SK-MEL-5 (cell line): ENCODE measurements around the gene DUSP22. TPM values are rescaled to one million over a fixed set of nuclear protein-coding genes. Genes with fewer than 3 reads are reported as not detected.

ENCODE experiments used
- DNase-seq: peaks from one replicate; pipeline ENCODE4 v3.0.0-alpha.2; 2016; ENCODE audit warnings: low read depth, low spot score
- in situ Hi-C: cut with HindIII; loops from 2 replicates; pipeline ENCODE4 v1.10.0; 2016; ENCODE audit warnings: low sequenced_read_pairs, high pct_unique_total_duplicates, low pct_unique_long_range_greater_than_20kb
- total RNA-seq: library from RNA; depleted of rRNA; stranded (reverse); fragments of >200 nt; shearing (Covaris generic); gene quantifications from 2 replicates; pipeline ENCODE4 v1.2.3, GENCODE V29; 2014

Gene DUSP22
- total RNA-seq, 1 experiment from 2014 or later: 32.4 TPM

GRCh38 chr6:327538-328116 is 35.3 kb downstream of the DUSP22 start:
- in situ Hi-C loops: no loop called here
- no peak for DNase-seq

DNA sequence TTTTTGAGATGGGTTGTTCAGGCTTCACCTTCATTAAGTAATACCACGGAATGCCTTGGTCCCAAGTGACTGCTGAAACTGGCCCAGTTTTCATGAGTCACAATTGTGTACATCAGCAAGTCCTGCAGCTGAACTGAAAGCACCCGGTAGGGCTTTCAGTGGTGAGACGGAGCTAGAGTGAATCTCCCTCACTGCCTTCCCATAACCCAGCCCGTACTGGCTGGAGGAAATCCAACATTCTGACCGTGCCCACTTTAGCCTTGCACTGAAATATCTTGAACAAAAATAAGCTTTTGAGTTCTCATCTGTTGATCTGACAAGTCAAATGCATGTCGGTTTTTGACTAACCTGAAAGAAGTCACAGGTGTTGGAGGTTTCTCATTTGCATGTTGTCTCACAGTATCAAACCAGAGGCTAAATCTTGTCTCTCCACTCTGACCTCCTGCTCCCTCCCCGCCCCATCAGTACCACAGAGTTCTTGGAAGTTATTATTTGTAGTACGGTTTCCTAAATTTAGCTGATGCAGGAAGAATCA is 35.9 kb downstream of the DUSP22 start:
- in situ Hi-C loops: no loop called here

DNA sequence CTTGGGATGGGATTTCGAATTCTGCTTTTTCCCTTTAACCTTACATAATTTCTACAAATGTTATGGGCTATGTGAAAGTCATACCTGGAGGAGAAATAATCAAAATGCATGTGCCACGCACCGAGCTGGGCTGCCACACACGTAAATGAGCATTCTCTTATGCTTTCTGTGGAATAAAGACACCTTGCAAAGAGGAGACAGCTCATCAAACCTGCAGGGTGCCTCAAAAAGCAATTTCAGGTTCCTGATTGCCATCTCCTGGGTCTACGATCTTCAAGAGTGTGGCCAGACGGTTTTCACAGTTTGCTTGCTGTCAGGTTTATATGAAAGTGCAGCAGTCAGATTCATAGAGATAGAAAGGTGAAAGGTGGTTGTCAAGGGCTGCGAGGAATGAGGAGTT is 36.6 kb downstream of the DUSP22 start:
- in situ Hi-C loops: no loop called here
- DNase-seq: no peak

More for the DNA sequence above, 35.9 kb downstream of the DUSP22 start:
- DNase-seq: no peak

DNA sequence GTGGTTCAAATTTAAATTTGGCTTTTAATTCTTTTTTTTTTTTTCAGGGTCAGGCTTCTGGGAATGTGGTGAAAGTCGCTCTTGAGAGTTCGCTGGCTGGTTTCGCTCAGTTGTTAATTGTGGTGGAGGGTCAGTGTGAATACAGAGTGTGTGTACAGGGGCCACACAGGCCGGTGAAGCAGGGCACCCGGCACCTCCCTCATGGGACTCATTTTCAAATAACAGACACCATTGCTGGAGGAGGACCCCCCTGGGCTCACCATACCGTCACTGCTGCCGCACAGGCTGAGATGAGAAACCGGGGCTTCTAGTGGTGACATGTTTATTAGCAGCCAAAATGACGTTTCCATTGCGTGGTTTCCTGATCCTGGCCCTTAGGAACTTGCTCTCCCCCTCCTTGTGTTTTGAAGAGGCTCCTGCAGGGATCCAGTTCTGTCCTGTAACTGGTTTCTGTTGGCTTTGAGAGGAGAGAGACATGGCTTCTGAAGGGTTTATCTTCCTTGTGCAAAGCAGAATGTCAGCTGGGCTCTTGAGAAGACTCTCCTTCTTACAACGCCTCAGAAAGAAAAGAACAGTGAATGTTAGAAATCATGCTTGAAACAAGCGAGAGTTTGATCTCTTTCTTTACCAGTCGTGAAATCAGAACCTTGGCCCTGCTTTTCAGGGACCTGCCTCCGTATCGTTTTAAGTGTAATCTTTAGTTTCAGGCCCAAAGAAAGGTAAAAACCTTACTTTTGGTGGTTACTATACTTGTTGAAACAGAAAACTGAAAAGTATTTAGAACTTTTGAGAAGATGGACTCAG is 37.8 kb downstream of the DUSP22 start:
- in situ Hi-C loops: no loop called here
- peak; percentile 30 for DNase-seq

DNA sequence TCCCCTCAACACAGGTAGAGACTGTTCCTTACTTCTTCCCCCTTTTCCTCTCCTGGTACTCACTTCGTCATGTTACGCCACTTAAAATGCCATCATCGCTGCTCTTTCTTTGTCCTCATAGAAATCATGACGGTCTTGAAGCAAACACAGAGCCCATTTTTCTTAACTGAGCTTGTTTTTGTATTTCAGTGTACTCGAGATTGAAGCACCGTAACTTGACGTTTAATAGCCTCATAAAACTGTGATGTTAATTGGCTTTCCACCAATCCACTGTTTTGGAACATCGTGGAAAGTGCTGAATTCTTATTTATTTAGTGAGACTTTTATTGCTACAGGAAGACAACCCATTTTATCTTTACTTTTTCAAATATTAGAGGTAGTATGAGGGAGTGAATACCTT is 38.7 kb downstream of the DUSP22 start:
- no peak for DNase-seq
- in situ Hi-C loops: no loop called here

DNA sequence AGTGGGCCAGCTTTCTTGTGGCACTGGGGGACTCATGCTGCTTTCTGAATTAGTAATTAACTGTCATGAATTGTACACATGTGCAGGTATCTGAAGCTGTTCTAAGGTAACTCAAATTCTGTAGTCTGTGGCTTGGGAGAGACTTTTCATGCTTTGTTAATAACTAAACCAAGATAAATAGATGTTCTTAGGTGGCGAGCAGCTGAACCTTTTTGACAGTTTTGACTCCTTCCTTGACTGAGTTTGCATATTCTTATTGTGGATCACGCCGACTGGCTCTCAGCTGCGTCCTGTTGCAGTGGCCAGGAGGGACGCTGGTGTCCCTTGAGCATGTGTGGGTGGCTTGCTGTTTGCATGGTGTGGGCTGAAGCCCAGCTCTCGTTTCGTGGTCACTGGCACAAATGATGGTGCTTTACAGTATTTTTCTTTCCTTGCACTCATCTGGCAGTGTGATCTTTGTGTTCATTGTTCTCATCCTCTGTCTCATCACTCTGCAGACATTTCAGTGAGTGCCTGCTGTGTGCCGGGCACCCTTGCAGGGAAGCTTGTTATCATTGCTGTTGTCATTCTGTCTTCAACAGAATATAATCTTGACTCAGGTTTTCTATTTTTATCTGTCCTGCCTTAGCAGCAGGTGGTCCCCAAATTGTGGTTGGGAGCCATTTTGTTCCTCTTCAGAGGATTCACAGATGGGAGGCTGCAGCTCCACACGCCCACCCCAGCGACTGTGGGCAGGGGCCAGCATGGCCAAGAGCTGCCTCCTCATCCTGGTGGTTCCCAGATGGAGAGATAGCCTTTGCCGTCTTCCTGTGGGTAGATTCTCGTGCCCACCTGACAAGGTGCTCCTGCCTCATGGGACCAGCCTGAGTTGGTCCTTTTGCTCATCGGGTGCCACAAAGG is 39.6 kb downstream of the DUSP22 start:
- no peak for DNase-seq
- in situ Hi-C loops: no loop called here

GRCh38 chr6:332671-333070 is 40.4 kb downstream of the DUSP22 start:
- DNase-seq: no peak
- in situ Hi-C loops: no loop called here

GRCh38 chr6:333379-334002 is 41.2 kb downstream of the DUSP22 start:
- in situ Hi-C loops: no loop called here
- DNase-seq: no peak

GRCh38 chr6:334536-335510 is 42.5 kb downstream of the DUSP22 start:
- in situ Hi-C loops: no loop called here
- no peak for DNase-seq

GRCh38 chr6:335572-335971 is 43.3 kb downstream of the DUSP22 start:
- no peak for DNase-seq
- in situ Hi-C loops: no loop called here

DNA sequence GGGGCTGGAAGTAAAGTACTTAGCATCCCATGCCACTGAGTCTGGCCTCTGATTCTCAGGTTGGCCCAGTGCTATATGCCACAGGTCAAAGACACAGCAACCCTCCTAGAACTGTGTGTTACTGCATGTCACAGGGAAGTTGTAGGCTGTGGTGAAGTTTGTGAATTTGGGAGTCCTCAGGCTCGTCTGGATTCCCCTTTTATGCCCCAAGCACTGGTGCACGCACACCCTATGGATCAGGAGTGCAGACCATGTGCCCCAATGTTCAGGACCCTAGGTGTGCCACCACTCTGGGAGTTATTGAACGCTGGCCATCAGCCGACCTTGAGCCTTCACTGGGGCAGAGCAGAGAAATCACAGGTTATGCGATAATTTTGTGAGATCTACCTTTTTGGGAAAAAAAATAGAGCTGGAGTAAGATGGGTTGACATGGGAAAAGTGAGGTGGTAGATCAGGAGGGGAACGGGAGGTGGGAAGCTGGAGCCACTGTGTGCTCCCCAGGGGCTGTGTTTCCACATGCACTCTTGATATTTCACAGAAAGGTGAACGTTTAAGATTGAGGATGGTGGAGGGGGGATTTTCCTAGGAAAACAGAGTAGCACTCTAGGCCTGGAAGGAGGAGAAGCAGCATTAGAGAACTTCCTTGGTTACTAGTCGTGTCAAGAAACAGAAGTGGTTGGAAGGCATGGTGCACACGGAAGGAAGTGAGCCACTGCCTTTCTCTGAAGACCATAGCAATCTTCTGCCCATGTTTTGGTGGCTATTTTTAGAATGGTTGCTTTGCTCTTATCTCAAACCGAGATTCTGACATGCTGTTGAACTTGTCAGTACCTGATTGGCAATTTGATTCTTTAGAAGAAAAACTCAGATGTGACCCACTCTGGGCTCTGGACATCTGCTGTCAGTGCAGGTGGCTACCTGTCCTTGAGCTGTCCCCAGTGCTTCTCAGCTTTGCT is 44.1 kb downstream of the DUSP22 start:
- no peak for DNase-seq
- in situ Hi-C loops: no loop called here

DNA sequence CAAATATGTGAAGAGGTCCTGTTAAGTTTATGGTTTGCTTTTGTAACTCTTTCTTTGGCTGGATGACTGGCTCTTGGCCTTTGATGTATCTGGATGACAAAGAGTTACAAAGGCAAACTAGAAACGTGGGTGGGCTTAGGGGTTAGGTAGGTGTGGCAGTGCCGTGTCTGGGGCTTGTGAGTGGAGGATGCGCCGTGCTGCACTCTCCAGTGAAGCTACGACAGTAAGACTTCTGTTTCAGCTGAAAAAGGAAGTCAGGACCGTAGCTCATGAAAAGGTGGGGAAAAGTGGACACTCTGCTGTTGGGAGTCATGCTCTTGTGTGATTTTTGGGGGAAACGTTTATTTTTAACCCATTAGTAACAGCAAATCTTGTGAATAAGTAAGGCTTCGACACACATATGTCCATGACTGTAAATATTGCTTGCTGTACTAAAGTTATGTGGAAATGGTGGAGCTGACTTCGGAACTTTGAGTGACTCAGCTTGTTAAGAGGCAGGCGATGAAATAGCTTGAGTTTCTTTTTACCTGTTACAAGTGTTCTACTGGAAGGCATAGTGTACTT is 45.6 kb downstream of the DUSP22 start:
- DNase-seq: no peak
- in situ Hi-C loops: no loop called here

DNA sequence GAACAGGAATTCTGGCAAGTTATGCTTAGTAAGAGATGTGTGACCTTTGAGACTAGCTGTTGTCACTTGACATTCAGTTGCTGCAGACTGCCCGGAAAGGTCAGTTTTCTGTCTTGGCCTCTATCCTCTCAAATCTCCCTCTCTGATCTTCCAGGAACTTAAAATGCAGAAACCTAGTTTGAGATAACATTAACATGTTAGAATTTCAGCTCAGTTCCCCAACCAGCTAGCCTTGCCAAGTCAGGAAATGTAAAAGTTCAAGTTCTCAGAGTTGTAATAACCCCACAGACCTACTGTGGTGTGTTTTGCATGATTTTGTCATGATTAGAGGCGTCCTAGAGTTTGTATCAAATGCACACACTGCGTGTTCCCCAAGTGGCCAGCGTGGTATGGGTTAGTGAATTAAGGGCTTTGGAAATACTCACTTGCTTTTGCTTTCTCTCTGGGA is 46.6 kb downstream of the DUSP22 start:
- in situ Hi-C loops: no loop called here
- DNase-seq: peak; percentile 35

GRCh38 chr6:339480-339879 is 47.2 kb downstream of the DUSP22 start:
- in situ Hi-C loops: no loop called here
- DNase-seq: no peak

DNA sequence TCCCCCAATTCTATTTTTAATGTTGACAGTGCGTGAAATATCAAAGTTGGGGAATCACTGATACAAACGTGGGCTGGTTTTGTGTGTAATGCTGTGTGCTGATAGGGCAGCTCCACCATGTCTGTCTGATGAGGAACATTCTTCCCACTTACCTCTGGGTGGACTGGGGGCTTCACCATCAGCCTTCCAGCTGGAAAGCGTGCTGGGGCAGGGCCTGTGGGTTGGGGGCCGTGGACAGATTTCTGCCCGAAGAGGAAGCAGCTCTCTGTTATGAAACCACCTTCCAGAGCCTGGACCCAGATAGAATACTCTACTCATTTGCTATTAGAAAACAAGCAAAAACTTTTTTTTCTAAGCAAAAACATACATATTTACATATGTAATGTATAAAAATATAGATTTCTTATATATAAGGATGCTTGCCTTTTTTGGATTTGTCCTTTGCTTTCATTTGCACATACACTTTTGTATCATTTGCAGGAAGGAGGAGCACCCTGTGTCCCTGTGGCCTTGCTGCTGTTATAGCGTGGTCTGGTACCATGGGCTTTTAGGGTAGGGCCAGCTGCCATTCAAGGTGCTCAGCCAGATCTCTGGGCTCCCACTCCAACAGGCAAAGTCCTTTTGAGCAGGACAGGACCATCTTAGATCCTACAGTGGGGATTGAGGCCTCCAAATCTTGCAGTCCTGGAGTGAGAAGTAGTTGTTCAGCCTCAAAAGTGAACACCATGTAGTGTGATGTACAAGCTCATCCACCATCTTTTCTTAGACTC is 48.1 kb downstream of the DUSP22 start:
- in situ Hi-C loops: no loop called here
- DNase-seq: no peak
